WTC11 (cell line): ENCODE data around the gene CHDH.

Experiments
- CTCF ChIP-seq: fragments of 200-600 bp; IDR thresholded peaks from 2 replicates; pipeline ENCODE4 v1.8.0; 2022; ENCODE audit warnings: antibody characterized with exemption
- HMGXB4 ChIP-seq: sonication (generic); formaldehyde crosslinking; IDR thresholded peaks from 2 replicates; pipeline ENCODE4 v1.8.1; 2023; ENCODE audit warnings: mild to moderate bottlenecking, moderate library complexity, missing genetic modification reagents
- STAT6 ChIP-seq: sonication (generic); formaldehyde crosslinking; conservative IDR thresholded peaks from 2 replicates; pipeline ENCODE4 v1.8.1; 2023; ENCODE audit warnings: mild to moderate bottlenecking, low read depth, missing genetic modification reagents, moderate library complexity
- TEAD4 ChIP-seq: sonication (generic); formaldehyde crosslinking; IDR thresholded peaks from 2 replicates; pipeline ENCODE4 v1.8.0; 2022; ENCODE audit warnings: mild to moderate bottlenecking, missing genetic modification reagents
- USF2 ChIP-seq: sonication (generic); formaldehyde crosslinking; IDR thresholded peaks from 2 replicates; pipeline ENCODE4 v1.8.1; 2023; ENCODE audit warnings: mild to moderate bottlenecking, missing genetic modification reagents, moderate library complexity
- ZNF263 ChIP-seq: sonication (generic); formaldehyde crosslinking; IDR thresholded peaks from 2 replicates; pipeline ENCODE4 v1.8.1; 2022; ENCODE audit warnings: low read depth, mild to moderate bottlenecking, moderate library complexity, missing genetic modification reagents

GRCh38 chr3:53833700-53834099 lies 12.5 kb downstream of the CHDH start:
- no peak for TF ChIP-seq ZNF263
- no peak for TF ChIP-seq CTCF
- no peak for TF ChIP-seq USF2
- no peak for TF ChIP-seq TEAD4 (CRISPR knock-in tag)
- TF ChIP-seq HMGXB4 (CRISPR knock-in tag) = no peak
- no peak for TF ChIP-seq STAT6 (CRISPR knock-in tag)
